Measurements from ENCODE around the gene CDCP2. TPM values are rescaled to one million over a fixed set of nuclear protein-coding genes. Genes with fewer than 3 reads are reported as not detected.

CDCP2 gene
- polyA plus RNA-seq (2013): not detected in 2 replicates

- Histone ChIP-seq H3K9ac (ENCODE audit: low read length) (no peak within 1 kb of the TSS), H3K27me3 (ENCODE audit: insufficient read depth, low read length) (no peaks in the 10 kb centered on the region), H3K9me3 (ENCODE audit: insufficient read depth, low read depth, low read length) (no peaks in the 10 kb centered on the region), H4K8ac (ENCODE audit: low read depth, low read length) (no peak within 1 kb of the TSS), H3K14ac (ENCODE audit: low read length) (no peak within 1 kb of the TSS), H3K4me3 (ENCODE audit: low read depth, low read length) (no peak within 1 kb of the TSS), H2BK120ac (ENCODE audit: insufficient read depth, low read length, poor library complexity) (no peak within 1 kb of the TSS), H3K4me2 (ENCODE audit: low read length) (no peak within 1 kb of the TSS), H3K18ac (ENCODE audit: low read length) (no peak within 1 kb of the TSS), H2BK5ac (ENCODE audit: low read depth, low read length, poor library complexity) (no peak within 1 kb of the TSS), H3K4me1 (ENCODE audit: control insufficient read depth in 1 of 2, insufficient read depth in 2 of 2, low read length in 2 of 2) (peaks cover 9% of the 10 kb centered on the region in 2 experiments), H3K79me1 (ENCODE audit: low read length) (no peaks in the 10 kb centered on the region), H2AFZ (ENCODE audit: insufficient read depth, low read length, poor library complexity) (no peak within 1 kb of the TSS), H3K27ac (ENCODE audit: low read depth, low read length) (no peak within 1 kb of the TSS), H3K36me3 (ENCODE audit: control insufficient read depth in 1 of 2, insufficient read depth in 2 of 2, low read length in 2 of 2) (no peaks in the 10 kb centered on the region), H3K79me2 (ENCODE audit: control insufficient read depth, insufficient read depth, low read length, poor library complexity) (no peaks in the 10 kb centered on the region), H3K23ac (ENCODE audit: low read length) (no peak within 1 kb of the TSS), H2AK5ac (ENCODE audit: low read length) (peak within 1 kb of the TSS; percentile 11), H2BK12ac (ENCODE audit: low read length) (peak within 1 kb of the TSS; percentile 67), H4K91ac (ENCODE audit: low read depth, low read length) (no peak within 1 kb of the TSS), H3K4ac (ENCODE audit: low read depth, low read length) (no peak within 1 kb of the TSS), H4K12ac (ENCODE audit: low read depth, low read length) (no peak within 1 kb of the TSS)
- WGBS (ENCODE audit: extremely low coverage, insufficient coverage, insufficient read length): no CpG with 5 or more reads among the region's 5 CpGs
- no peak for DNase-seq
Observed at GRCh38 chr1:54152696-54153095, at the start of gene CDCP2. TSS of gene CDCP2 (minus strand) at chr1:54153000. CDS start at chr1:54152922, 78 bp downstream.

DNA sequence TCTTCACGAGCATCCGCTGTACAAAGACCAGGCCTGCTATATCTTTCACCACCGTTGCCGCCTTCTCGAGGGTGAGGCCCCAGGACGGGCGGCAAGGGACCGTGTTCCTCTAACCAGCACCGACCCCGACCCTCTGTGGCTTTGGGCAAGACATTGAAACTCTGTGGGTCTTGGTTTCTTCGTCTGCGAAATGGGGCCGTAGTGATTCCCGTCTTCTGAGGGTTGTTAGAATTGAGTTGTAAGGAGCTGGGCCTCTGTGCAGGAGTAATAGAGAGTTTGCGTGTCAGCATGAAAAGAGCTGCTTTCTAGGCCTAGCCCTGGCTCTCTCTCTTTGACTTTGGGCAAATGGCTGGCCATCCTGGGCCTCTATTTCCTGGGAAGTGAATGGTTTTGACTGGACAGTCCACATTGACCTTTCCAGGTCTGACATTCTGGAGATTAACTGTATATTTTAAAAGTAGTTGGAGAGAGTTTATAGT is 47.8 kb upstream of the CDCP2 start:
- Histone ChIP-seq H3K36me3 (ENCODE audit: control insufficient read depth in 1 of 2, insufficient read depth in 2 of 2, low read length in 2 of 2) (peaks cover 1 to 11% of the 10 kb centered on the region in 2 experiments), H3K14ac (ENCODE audit: low read length) (peak overlapping the region; percentile 90), H2AFZ (ENCODE audit: insufficient read depth, low read length, poor library complexity) (peak overlapping the region; percentile 54), H3K4me1 (ENCODE audit: control insufficient read depth in 1 of 2, insufficient read depth in 2 of 2, low read length in 2 of 2) (peaks cover 3 to 7% of the 10 kb centered on the region in 2 experiments), H4K91ac (ENCODE audit: low read depth, low read length) (peak overlapping the region; percentile 85), H2AK5ac (ENCODE audit: low read length) (no peak overlapping the region), H3K27me3 (ENCODE audit: insufficient read depth, low read length) (no peaks in the 10 kb centered on the region), H3K23ac (ENCODE audit: low read length) (no peak overlapping the region), H4K12ac (ENCODE audit: low read depth, low read length) (peak overlapping the region; percentile 75), H2BK5ac (ENCODE audit: low read depth, low read length, poor library complexity) (no peak overlapping the region), H3K4ac (ENCODE audit: low read depth, low read length) (peak overlapping the region; percentile 83), H3K9ac (ENCODE audit: low read length) (peak overlapping the region; percentile 90), H2BK12ac (ENCODE audit: low read length) (no peak overlapping the region), H3K9me3 (ENCODE audit: insufficient read depth, low read depth, low read length) (no peaks in the 10 kb centered on the region), H3K79me2 (ENCODE audit: control insufficient read depth, insufficient read depth, low read length, poor library complexity) (peaks cover 7% of the 10 kb centered on the region), H4K8ac (ENCODE audit: low read depth, low read length) (peak overlapping the region; percentile 97), H3K79me1 (ENCODE audit: low read length) (peaks cover 6% of the 10 kb centered on the region), H2BK120ac (ENCODE audit: insufficient read depth, low read length, poor library complexity) (no peak overlapping the region), H3K4me2 (ENCODE audit: low read length) (peak overlapping the region; percentile 72), H3K27ac (ENCODE audit: low read depth, low read length) (no peak overlapping the region), H3K18ac (ENCODE audit: low read length) (peak overlapping the region; percentile 84), H3K4me3 (ENCODE audit: low read depth, low read length) (peak overlapping the region; percentile 88)
- WGBS (ENCODE audit: extremely low coverage, insufficient coverage, insufficient read length): no CpG with 5 or more reads among the region's 15 CpGs
- no peak for DNase-seq

DNA sequence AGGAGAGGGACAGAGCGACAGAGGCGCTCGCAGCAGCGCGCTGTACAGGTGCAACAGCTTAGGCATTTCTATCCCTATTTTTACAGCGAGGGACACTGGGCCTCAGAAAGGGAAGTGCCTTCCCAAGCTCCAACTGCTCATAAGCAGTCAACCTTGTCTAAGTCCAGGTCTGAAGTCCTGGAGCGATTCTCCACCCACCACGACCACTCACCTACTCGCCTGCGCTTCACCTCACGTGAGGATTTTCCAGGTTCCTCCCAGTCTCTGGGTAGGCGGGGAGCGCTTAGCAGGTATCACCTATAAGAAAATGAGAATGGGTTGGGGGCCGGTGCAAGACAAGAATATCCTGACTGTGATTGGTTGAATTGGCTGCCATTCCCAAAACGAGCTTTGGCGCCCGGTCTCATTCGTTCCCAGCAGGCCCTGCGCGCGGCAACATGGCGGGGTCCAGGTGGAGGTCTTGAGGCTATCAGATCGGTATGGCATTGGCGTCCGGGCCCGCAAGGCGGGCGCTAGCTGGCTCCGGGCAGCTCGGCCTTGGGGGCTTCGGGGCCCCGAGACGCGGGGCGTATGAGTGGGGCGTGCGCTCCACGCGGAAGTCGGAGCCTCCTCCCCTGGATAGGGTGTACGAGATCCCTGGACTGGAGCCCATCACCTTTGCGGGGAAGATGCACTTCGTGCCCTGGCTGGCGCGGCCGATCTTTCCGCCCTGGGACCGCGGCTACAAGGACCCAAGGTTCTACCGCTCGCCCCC is 47.1 kb upstream of the CDCP2 start, which contains the start of the genes CYB5RL and MRPL37:
Gene CYB5RL (minus strand): TSS at position 266 of the 754 bp plus-strand sequence. CDS start 4,414 bp downstream, outside the sequence.
Gene MRPL37 (plus strand): TSS at position 403 of the 754 bp plus-strand sequence. CDS start 77 bp downstream, at position 480.
- WGBS (ENCODE audit: extremely low coverage, insufficient coverage, insufficient read length): no CpG with 5 or more reads among the region's 51 CpGs
- Histone ChIP-seq H3K27ac (ENCODE audit: low read depth, low read length) (no peak within 1 kb of the TSS), H3K18ac (ENCODE audit: low read length) (peak within 1 kb of the TSS; percentile 84)

DNA sequence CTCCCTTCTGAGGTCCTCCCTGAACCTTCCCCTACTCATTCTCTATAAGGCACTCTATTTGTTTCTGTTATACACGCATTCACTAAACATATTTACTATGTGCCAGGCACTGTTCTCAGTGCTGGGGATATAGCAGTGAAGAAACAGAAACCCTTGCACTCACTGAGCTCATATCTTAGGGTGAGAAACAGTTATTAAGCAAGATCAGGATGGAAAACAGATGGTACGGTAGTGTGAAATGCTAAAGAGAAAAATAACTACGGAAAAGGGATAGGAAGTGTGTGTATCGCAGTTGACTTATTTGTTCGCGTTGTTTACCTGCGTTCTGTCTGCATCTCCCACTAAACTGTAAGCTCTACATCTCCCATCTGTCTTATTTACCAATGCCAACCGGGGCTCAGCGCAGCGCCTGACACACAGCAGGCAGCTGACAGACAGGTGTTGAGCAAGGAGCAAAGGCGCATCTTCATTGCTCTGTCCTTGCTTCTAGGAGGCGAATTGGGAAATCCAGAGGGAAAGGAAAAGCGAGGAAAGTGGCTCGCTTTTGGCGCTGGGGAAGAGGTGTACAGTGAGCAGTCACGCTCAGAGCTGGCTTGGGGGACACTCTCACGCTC is 46.5 kb upstream of the CDCP2 start:
- Histone ChIP-seq H4K12ac (ENCODE audit: low read depth, low read length) (no peak overlapping the region), H2BK12ac (ENCODE audit: low read length) (no peak overlapping the region), H2AK5ac (ENCODE audit: low read length) (no peak overlapping the region), H3K14ac (ENCODE audit: low read length) (no peak overlapping the region), H2AFZ (ENCODE audit: insufficient read depth, low read length, poor library complexity) (peak overlapping the region; percentile 38), H3K4me3 (ENCODE audit: low read depth, low read length) (peak overlapping the region; percentile 72), H3K9me3 (ENCODE audit: insufficient read depth, low read depth, low read length) (no peaks in the 10 kb centered on the region), H3K4me1 (ENCODE audit: control insufficient read depth in 1 of 2, insufficient read depth in 2 of 2, low read length in 2 of 2) (peaks cover 3 to 7% of the 10 kb centered on the region in 2 experiments), H3K4me2 (ENCODE audit: low read length) (peak overlapping the region; percentile 71), H3K79me1 (ENCODE audit: low read length) (peaks cover 6% of the 10 kb centered on the region), H4K91ac (ENCODE audit: low read depth, low read length) (peak overlapping the region; percentile 2), H4K8ac (ENCODE audit: low read depth, low read length) (peak overlapping the region; percentile 55), H3K23ac (ENCODE audit: low read length) (no peak overlapping the region), H3K9ac (ENCODE audit: low read length) (no peak overlapping the region), H3K36me3 (ENCODE audit: control insufficient read depth in 1 of 2, insufficient read depth in 2 of 2, low read length in 2 of 2) (peaks cover 0 to 1% of the 10 kb centered on the region in 2 experiments), H3K18ac (ENCODE audit: low read length) (no peak overlapping the region), H3K4ac (ENCODE audit: low read depth, low read length) (no peak overlapping the region), H2BK120ac (ENCODE audit: insufficient read depth, low read length, poor library complexity) (peak overlapping the region; percentile 8), H3K27me3 (ENCODE audit: insufficient read depth, low read length) (no peaks in the 10 kb centered on the region), H3K27ac (ENCODE audit: low read depth, low read length) (no peak overlapping the region), H3K79me2 (ENCODE audit: control insufficient read depth, insufficient read depth, low read length, poor library complexity) (peaks cover 7% of the 10 kb centered on the region), H2BK5ac (ENCODE audit: low read depth, low read length, poor library complexity) (no peak overlapping the region)
- DNase-seq: no peak
- WGBS (ENCODE audit: extremely low coverage, insufficient coverage, insufficient read length): no CpG with 5 or more reads among the region's 17 CpGs

More for the DNA sequence above, 47.1 kb upstream of the CDCP2 start, which contains the start of the genes CYB5RL and MRPL37:
- H3K4ac ChIP-seq (ENCODE audit: low read depth, low read length): peak within 1 kb of the TSS; percentile 83
- no peaks in the 10 kb centered on the region for H3K27me3 ChIP-seq (ENCODE audit: insufficient read depth, low read length)
- H3K14ac ChIP-seq (ENCODE audit: low read length): peak within 1 kb of the TSS; percentile 90
- peak within 1 kb of the TSS; percentile 85 for H4K91ac ChIP-seq (ENCODE audit: low read depth, low read length)
- H3K79me1 ChIP-seq (ENCODE audit: low read length): peaks cover 6% of the 10 kb centered on the region
- peak within 1 kb of the TSS; percentile 75 for H4K12ac ChIP-seq (ENCODE audit: low read depth, low read length)
- H3K9me3 ChIP-seq (ENCODE audit: insufficient read depth, low read depth, low read length): no peaks in the 10 kb centered on the region
- peak within 1 kb of the TSS; percentile 67 for H2AK5ac ChIP-seq (ENCODE audit: low read length)
- H2BK5ac ChIP-seq (ENCODE audit: low read depth, low read length, poor library complexity): peak within 1 kb of the TSS; percentile 49
- DNase-seq: peak; percentile 94 to 98
- H3K36me3 ChIP-seq (ENCODE audit: control insufficient read depth in 1 of 2, insufficient read depth in 2 of 2, low read length in 2 of 2): peaks cover 1 to 5% of the 10 kb centered on the region in 2 experiments
- H3K23ac ChIP-seq (ENCODE audit: low read length): no peak within 1 kb of the TSS
- H4K8ac ChIP-seq (ENCODE audit: low read depth, low read length): peak within 1 kb of the TSS; percentile 97
- no peak within 1 kb of the TSS for H2BK12ac ChIP-seq (ENCODE audit: low read length)
- H3K79me2 ChIP-seq (ENCODE audit: control insufficient read depth, insufficient read depth, low read length, poor library complexity): peaks cover 7% of the 10 kb centered on the region
- peak within 1 kb of the TSS; percentile 90 for H3K9ac ChIP-seq (ENCODE audit: low read length)
- peak within 1 kb of the TSS; percentile 72 for H3K4me2 ChIP-seq (ENCODE audit: low read length)
- peak within 1 kb of the TSS; percentile 88 for H3K4me3 ChIP-seq (ENCODE audit: low read depth, low read length)
- peak within 1 kb of the TSS; percentile 83 for H2BK120ac ChIP-seq (ENCODE audit: insufficient read depth, low read length, poor library complexity)
- H3K4me1 ChIP-seq (ENCODE audit: control insufficient read depth in 1 of 2, insufficient read depth in 2 of 2, low read length in 2 of 2): peaks cover 3 to 7% of the 10 kb centered on the region in 2 experiments
- peak within 1 kb of the TSS; percentile 54 for H2AFZ ChIP-seq (ENCODE audit: insufficient read depth, low read length, poor library complexity)
